ENCODE data around the gene CRYBG3.
"Not testable (repeated sequence)": the region's sequence is repeated elsewhere in the genome, so short reads cannot be mapped to it uniquely, and the experiment has no call there.

Gene CRYBG3

DNA sequence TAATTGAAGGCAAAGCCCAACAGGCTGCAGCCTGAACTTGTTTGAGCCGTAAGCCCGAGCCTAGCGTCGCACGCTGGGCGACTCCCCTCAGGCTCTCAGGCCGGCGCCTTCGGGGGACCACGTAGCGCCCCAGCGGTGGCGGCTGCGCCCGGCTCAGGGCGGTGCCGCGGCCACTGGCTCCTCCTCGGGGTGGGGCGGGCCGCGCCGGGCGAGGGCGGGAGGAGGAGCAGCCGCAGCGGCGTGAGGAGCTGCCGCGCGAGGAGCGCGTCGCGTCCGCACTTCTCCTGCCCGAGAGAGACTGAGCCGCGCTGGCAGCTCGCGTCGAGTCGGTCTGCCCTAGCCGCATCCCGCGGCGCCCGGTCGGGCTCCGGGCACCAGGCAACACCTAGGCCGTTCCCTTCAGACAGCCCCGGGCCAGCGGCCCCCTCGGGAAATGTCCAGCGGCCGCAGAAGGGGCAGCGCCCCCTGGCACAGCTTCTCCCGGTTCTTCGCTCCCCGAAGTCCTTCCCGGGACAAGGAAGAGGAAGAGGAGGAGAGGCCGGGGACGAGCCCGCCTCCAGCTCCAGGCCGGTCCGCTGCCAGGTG is at the start of gene CRYBG3:
CRYBG3 (plus strand) TSS at position 238 of the 585 bp plus-strand sequence; CDS start at position 434, 196 bp downstream.
- DNase-seq = peak; percentile 71

DNA sequence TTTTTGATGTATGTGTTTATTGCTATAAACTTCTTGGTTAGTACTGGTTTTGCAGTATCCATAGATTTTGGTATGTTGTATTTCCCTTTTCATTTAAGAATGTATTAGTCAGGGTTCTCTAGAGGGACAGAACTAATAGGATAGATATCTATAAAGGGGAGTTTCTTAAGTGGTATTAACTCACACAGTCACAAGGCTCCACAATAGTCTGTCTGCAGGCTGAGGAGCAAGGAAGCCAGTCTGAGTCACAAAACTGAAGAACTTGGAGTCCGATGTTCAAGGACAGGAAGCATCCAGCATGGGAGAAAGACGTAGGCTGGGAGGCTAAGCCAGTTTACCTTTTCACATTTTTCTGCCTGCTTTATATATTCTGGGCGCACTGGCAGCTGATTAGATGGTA is 48.9 kb upstream of the CRYBG3 start:
- DNase-seq = no peak

DNA sequence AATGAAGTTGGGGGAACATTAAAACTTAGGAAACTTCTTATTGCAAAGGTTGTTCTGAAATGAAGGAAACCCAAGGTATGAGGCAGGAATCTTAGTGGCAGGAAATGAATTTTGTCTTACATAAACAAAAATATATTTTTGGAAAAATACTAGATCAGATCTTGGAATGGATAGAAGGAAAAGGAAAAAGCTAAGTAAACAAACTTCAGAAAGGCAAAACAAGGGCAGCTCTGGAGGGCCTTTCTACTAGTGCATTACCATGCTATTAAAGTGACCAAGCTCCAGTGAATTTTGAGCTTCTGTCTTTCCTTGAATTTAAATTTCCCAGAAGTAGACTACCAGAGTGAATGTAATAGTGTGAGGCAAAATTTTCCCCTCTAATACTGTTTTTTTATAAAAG is 43.7 kb upstream of the CRYBG3 start:
- DNase-seq = no peak

DNA sequence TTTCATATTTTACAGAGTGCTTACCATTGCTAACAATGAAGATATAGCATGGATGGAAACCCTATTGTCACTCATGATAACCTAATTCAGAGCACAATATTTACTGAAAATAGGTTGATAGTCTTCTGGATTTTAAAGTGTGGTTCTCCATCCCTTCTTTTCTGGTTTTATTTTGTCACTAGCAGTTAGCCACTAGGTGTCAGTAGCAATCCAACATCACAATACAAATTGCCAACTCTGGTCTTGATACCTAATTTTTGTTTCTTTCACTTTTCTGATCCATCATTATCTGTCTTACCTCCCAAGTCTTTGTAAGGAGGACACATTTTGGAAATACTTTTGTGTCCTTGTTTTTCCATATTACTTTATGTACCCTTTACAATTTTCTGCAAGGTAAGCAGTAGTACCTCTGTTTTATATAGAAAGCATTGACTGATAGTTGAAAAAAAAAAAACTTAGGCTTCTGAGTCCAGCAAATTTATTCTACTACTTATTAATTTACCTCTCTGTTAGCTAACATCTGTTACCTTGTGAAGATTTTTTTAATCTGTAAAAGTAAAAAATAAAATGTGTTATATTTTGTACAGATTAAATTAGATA is 28.3 kb upstream of the CRYBG3 start:
- DNase-seq = peak; percentile 64

DNA sequence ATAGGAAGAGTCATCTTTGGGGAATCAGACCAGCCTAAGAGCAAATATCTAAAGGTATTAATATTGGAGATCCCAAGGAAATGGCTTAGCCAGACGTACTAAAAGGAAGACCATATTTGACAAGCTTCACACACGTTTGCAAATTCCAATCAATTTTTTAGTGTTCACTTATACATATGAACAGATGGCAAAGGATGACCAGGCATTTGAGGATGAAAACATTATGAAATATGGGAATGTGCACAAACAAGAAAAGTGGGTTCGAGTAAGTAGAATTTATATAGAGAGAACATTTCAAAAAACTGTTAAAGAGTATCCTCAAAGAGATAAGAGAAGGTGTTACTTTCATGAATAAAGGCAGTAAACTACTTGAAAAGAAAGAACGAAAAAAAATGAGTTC is 25.9 kb upstream of the CRYBG3 start:
- no peak for DNase-seq

DNA sequence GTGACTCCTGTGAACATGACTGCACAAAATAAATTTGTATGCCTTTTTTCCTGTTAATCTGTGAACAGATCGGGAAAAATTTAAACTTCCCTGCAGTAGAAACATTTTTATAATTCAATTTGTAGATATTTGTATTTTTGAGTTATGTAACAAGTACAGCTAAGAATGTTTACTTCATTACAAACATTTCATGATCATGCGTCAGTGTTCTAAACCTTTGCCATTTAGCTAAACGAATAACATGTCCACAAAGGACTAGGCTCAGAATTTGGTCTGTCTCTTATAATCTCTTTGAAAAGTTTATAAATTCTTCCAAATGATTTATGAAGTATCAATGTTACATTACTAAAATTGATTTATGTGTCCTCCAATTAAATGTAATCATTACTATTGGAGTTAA is 17.3 kb upstream of the CRYBG3 start:
- DNase-seq = no peak

DNA sequence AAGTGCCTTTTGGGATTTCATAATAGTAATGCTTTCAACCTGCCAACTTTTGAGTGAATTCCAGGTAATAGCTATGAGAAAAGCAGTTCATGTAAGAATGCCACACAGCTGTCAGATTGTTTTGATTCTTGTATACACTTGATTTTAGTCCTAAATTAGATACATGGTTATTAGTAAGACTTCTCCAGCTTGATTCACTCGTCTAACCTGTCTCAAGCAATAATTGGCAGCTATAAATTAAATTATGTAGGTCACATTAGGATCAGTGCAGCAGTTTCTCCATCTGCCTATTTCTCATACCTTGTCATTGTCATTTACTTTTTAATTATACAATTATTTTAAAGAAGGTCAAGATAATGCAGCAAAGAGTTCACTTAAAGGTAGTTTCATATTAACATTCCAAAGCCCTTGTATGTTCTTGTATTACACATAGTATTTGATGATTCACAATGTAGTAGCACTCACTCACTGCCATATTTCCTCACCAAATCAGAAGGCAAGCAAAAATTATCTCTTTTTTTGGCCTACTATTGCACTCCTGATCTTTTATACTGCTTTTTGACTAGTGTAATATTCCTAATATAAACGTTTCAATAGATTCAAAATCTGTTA is 10.9 kb upstream of the CRYBG3 start:
- DNase-seq = no peak

DNA sequence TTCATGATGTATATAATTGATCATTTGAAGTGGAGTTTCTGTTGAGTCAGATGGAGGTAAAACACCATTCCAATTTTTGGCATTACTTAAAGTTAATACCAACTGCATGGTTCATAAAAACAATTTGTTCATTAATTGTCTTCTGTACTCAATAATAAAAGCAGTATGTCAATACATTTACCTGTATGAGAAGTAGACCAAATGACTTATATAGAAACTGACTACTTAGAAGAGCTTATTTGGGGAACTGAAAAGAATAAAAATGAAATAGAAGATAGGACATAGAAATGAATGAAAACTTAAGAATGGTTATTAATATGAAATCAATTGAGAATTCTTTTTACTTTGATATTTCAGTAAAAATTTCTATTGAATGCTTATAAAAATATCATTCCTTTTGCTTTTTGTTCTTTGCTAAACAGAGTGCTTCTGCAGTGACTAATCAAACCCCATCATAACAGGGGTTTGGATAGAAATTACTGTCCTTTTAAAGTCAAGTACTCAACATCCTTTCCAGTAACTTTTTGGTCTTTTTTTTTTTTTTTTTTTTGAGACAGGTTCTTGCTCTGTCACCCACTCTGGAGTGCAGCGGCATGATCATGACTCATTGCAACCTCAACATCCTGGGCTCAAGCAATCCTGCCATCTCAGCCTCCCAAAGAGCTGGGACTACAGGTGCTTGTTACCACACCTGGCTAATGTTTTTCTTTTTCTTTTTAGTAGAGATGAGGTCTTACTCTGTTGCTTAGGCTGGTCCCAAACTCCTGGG is 6.5 kb upstream of the CRYBG3 start:
- DNase-seq = no peak

DNA sequence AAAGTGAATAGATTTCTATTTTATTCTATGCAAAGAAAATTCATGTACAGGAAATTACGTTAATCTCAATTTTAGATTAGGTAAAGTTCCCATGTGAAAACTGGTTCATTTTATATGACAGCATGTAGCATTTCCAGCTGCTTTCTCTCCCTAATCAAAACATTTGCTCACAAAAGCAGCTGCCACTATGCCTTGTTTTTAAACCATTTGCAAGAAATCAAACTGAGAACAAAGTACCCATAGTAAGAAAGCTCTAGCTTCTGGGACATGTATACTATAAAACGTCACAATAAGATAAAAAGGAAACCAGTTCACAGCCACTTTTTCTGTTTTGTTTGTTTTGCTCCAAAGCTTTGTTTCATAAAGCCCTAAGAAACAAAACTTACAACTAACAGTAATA is 5.0 kb upstream of the CRYBG3 start:
- DNase-seq = peak; percentile 19

DNA sequence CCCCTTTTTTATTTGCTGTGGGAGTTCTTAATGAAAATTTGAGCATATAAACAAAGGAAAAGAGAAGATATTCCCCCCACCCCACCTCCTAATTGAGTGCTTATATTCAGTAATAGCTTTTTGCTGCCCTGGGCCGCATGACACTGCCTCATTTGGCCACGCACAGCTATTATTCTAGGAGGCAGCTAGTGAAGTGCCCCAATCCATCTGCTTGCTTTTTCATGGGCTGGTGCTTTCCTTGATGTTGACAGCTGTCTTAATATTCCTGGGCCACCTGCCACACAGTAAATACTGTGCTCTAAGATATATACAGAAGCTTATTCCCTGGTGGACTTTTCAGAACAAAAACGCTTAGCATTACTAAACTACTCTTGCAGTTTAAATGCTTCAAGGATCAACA is 3.8 kb upstream of the CRYBG3 start:
- peak; percentile 99 for DNase-seq

DNA sequence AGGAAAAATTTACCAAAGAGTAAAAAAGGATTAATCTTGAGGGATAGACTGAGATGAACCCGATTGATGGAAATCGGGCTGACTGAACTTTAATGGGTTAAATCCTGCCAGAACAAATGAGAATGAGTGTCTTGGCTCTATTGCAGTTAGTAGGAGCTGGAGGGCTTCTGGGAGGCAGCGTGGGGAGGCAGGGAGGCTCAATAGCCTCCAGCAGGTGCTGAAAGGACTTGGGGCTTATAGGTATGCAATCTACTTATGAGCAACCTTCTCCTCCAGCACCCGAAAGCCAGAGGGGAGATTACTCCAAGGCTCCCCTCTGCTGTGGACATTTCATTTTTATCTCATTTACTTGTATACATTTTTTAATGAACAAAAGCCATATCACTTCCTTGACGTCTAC is 1.0 kb upstream of the CRYBG3 start:
- no peak for DNase-seq

DNA sequence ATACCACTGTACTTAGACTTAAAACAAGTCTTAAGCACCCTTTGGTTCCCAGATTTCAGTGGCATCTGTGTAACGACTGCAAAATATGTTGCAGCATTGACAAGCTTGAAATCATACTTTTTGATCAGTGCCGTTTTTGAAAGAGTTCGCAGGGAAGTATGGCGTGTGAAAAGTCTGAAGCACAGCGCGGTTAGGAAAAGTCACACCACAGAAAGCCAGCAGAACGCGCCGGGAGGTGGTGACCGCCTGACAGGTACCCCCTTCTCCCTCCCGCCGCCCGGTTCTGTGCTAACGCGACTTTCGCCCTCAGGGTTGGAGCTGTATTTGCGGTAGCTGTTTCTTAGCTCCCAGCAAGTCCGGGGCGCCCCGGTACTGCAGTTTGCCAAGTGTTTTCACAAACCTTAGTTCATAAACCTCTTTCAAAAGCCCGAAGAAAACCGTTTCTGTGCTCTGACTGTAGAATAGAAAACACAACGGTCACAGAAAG is 481 bp upstream of the CRYBG3 start:
- peak; percentile 64 for DNase-seq

DNA sequence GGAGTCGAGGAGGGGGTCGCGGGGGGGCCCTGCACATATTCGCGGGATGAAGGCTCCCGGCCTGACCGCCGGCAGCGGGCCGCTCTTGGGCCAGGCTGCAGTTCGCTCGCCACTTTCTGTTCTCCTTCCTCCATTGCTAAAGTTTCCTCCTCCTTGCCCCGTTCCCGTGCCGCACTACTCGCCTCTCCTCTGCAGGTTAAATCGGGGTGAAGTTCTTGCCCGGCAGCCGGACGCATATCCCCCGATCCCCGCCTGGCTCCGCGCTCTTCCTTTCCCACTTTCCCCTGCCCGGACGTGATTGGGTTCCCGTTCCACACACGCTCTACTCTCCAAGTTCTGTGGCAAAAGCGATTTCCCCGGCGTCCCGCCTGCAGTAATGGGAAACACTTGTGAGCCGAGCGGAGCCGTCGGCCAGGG is 556 bp downstream of the CRYBG3 start:
- peak; percentile 17 for DNase-seq

DNA sequence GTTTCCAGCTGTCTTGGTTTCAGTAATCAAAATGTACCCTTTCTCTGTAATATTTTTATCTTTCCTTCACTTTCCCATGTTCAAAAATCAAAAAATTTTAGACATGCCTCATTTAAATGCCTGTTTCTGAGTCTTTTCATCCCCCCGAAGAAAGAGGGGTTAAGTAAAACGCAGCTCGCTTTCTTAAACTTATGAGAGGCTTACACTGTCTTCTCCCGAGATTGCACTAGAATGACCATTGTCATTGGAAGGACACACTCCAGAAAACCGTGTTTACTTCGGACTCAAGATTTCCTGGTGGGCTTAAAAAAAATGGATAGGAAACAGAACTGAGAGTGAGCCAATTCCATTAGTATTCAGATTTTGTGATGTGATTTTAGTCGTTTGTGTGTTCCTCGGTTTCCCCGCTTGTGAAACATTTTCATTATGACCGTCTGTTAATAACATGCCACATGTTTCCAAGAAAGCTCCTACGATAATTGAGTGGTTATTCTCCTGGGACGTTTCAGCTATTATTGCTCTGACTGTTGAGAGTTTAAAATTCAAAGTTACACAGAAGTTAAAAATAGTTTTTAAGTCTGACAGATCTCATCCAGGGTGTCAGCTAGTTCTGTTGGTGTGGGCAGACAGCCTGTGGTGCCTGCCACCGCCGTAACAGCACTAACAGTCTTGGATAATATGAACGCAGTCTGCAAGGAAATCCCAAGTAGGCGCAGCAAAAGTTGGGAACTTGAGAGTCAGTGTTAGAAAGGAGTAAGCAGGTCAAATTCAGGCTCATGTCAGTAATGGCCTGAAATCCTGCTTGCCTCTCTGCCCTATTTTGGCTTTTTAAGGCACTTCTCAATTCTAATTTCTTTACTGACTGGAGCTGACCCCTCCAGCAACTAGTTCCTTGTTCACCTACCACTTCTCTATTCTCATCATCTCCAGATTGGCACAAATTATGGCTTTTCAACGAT is 1.5 kb downstream of the CRYBG3 start:
- no peak for DNase-seq

DNA sequence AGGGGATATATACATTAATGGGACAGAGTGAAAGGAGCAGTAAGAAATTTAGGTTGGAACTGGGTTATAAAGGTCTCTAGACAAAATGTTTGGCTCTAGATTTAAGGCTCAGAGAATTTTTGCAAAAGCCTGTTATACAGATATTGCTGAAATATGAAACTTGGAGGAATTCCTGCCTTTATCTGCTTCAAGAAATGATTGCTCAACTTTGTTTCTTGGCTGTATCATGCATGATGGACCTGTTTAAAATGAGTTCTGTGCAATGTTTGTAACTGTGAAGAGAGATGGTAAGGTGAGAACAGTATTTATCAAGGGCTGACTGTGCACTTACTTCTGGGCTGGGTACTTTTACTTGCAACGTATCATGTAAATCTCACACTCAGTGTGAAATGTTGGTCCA is 3.3 kb downstream of the CRYBG3 start:
- no peak for DNase-seq

DNA sequence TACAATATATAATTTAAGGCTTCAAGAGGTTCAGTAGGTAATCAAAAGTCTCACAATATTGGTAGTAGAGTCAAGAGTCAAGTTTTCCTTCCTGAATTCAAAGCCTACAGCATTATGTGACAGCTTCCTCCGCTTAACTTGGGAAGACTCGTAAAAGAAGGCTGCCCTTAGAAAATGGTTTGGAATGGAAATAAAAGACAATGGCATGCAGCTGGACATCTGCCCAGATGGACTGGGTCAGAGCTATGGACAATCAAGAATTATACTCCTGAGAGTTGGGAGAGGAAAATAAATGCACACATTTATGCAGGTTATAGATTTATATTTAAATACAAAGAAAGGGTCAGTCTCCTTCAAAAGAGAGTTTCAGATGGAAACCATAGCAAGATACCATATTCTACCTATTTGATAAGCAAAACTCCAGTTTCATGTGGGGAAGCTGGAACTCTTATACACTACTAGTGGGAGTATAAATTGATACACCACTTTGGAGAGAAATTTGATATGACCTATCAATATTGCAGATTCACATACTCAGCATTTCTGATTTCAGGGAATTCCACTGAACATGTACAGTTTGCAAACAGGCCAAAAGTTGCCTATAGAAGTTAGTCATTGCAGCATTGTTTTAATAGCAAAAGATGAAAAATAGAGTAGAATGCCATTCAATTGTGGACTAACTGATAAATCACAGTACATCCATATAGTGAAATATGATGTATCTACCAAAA is 6.1 kb downstream of the CRYBG3 start:
- DNase-seq = no peak

DNA sequence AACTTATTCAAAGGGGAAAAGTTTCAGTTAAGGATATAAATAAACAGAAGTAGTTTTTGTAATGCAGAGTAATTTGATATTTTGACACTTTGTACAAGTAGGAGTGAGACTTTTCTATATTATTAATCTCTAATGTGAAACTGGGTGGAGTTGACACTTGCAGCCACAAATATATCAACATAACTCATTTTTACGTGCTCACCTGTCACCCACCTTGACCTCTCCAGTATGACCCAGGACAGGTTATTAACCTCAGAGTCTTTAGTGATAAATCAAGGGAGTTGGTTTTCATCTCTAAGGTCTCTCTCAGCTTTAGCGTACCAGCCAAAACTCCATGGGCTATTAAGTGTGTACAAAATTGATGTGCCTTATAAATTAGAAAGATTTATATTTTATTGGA is 7.4 kb downstream of the CRYBG3 start:
- no peak for DNase-seq

DNA sequence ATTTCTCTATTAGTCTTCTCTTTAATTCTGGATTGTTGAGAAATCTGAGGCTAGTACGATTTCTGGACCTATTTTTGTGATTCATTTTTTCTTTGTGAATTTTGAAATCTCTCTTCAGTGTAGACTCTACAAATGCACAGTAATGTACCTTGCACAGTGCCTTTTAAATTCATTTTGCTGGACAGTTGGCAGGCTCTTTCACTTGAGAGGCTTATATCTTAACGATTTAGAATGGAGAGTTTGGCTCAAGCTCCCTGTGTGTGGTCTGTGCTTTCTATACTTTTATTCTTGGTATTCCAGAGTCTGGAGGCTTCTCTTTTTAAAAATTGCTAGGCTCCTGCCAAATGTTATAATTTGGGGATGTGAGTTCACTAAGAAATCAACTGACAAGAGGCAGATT is 8.8 kb downstream of the CRYBG3 start:
- DNase-seq = no peak

DNA sequence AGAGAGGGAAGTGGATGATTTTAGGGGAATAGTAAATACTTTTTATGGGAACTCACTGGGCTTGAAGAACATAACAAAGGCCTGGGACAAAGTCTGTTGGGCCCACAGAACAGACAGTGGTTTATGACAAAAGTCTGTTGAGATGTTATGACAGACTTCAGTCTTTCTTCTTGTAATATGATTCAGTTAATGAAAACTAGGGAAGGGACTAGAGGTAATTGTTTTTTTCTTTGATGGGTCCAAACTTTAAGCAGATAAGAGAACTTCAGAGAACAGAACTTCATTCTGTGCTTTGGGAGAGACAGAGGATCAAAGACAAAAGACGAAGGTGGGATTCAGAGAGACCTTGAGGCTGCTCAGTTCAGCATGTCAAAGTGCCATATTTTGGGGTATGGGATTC is 9.3 kb downstream of the CRYBG3 start:
- no peak for DNase-seq

DNA sequence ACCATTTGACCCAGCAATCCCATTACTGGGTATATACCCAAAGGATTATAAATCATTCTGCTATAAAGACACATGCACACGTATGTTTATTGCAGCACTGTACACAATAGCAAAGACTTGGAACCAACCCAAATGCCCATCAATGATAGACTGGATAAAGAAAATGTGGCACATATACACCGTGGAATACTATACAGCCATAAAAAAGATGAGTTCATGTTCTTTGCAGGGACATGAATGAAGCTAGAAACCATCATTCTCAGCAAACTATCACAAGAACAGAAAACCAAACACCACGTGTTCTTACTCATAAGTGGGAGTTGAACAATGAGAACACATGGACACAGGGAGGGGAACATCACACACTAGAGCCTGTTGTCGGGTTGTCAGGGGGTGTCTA is 11.4 kb downstream of the CRYBG3 start:
- DNase-seq = not testable (repeated sequence)

DNA sequence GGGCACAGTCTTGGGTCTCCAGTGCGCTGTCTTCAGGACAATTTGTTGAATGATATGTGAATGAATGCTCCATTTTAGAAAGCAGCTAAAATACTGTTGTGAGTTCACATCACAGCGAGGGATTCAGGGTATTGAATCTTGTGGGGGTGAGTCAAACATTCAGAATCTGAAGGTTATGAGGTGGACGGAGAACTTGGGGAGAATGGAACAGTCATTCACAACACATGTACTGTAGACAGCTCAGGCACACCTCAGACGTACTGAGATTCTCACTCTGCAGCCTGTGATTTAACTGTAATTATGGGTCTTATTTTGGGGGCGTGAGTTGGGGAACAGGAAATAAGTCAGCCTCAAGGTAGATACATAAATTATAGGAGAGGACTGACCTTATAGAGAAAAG is 13.9 kb downstream of the CRYBG3 start:
- no peak for DNase-seq

DNA sequence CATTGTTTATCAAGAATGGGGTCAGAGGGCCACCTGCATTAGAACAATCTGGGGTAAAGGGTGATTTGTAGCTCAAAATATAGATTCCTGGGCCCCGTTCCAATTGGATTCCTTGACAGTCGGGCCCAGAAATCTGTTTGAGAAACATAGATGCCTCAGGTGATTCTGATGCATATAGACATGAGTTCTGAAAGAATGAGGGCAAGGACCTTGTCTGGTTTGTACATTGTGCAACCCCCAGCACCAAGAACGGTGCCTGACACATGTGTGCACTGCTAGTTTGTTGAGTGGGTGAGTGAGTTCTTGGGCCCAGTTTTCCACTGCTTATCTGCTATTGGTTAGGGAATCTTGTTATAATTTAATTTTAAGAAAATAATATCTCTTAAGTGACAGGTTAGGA is 16.6 kb downstream of the CRYBG3 start:
- DNase-seq = no peak
